Kidney glomerular epithelial cell (primary cell): ENCODE measurements around the gene RRM1.
"Not testable (repeated sequence)": the region's sequence is repeated elsewhere in the genome, so short reads cannot be mapped to it uniquely, and the experiment has no call there.

Experiments used
- DNase-seq: peaks from one replicate; lab custom pipeline; 2025; lab: John Stamatoyannopoulos, UW

RRM1 gene

GRCh38 chr11:4094348-4095291 lies at the start of gene RRM1:
TSS of gene RRM1 (plus strand) at chr11:4094799. CDS start at chr11:4095013, 214 bp downstream.
- DNase-seq, result peak; percentile 91

DNA sequence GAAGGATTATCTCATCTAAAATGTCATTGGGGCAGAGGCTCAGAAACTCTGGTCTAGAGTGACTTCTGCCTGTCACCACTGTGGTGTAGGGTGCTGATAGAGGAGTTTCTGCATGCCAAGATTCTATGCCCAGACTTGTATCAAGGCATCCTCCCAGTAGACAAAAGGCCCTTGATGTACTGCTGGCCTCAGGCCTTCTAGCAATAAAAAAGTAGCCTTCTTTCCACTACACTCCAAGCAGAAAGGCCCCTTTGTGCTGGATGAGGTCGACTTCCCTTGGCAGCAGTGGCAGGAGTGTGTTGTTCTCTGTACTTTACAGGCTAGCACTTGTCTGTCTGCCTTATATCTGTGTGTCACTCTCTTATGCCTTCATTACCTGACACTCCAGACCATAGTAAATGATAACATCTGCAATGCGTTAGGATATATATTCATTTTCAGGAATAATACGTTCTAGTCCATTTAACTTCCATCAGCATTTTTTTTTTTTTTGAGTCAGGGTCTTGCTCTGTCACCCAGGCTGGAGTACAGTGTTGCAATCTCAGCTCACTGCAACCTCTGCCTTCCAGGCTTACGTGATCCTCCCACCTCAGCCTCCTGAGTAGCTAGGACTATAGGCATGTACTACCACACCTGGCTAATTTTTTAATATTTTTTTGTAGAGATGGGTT lies 49.5 kb upstream of the RRM1 start:
- DNase-seq, result no peak

DNA sequence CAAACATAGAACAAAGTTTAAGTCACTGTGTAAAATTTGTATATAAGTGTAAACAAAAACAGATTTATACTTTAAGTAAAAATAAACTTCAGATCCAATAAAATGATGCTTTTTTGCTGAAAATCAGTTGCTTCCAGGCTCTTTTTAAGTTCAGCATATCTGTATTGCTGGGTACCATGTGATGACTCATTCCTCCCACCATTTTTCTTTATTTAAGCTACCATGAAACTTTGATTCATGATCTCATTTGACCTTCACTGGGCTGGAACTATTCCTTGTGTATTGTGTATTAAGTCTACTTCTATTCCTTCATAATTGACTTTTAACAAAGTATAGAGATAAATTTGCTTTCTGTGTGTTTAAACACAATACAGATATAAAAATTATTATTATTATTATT lies 46.3 kb upstream of the RRM1 start:
- peak; percentile 26 for DNase-seq

DNA sequence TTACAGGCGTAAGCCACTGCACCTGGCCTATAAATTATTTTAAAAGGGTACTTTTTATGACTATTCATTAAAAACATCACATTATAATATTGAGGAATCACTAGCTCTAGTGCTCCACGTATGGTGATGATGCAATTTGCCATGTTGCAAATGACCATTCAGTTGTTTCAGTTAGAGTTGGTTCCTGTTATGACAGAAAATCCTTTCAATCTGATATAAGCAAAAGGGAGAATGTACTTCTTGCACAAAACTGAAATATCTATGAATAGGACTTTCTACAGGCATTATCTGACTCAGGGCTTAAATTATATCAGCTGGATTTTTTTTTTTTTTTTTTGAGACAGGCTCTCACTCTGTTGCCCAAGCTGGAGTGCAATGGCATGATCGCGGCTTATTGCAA lies 45.6 kb upstream of the RRM1 start:
- no peak for DNase-seq

DNA sequence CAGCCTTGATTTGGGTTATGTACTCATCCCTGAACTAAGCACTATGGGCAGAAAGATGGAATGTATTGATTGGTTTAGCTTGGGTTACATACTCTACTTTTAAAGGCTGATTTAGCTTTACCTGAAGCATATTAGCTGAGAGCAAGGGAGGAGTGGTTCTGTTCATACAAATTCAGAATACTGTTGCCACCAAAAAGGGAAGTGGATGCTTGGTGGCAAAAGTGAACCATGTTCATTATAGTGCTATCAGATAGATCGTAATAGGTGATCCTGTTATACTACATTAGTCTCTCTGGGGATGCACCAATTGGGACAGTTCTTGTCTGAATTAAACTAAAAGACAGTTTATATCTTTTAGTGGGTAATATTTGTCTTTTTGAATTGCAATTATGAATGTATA lies 44.5 kb upstream of the RRM1 start:
- no peak for DNase-seq

GRCh38 chr11:4053200-4053599 lies 41.4 kb upstream of the RRM1 start:
- DNase-seq, result not testable (repeated sequence)

DNA sequence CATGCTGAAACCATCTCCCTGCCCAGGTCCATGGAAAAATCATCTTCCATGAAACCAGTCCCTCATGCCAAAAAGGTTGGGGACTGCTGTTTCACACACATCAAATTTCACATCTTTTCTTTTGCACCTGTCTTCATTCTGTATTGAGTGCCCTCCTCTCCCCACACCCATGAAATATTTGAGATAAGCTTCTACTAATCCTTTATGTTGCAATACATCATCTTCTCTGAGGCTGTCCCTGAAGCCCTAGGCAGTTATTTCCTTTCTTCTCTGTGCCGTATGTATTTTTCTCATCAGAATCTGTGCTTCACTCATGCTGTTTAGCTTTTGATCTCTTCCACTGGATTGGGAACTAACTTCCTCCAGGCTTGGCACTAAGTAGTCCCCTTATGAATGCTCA lies 40.0 kb upstream of the RRM1 start:
- no peak for DNase-seq

GRCh38 chr11:4059424-4059823 lies 35.2 kb upstream of the RRM1 start:
- DNase-seq, result no peak

- no peak for DNase-seq
Observed at GRCh38 chr11:4060182-4060923, 34.2 kb upstream of the RRM1 start.

- DNase-seq, result no peak
Observed at GRCh38 chr11:4061700-4062099, 32.9 kb upstream of the RRM1 start.

- no peak for DNase-seq
Observed at GRCh38 chr11:4063348-4063747, 31.3 kb upstream of the RRM1 start.

DNA sequence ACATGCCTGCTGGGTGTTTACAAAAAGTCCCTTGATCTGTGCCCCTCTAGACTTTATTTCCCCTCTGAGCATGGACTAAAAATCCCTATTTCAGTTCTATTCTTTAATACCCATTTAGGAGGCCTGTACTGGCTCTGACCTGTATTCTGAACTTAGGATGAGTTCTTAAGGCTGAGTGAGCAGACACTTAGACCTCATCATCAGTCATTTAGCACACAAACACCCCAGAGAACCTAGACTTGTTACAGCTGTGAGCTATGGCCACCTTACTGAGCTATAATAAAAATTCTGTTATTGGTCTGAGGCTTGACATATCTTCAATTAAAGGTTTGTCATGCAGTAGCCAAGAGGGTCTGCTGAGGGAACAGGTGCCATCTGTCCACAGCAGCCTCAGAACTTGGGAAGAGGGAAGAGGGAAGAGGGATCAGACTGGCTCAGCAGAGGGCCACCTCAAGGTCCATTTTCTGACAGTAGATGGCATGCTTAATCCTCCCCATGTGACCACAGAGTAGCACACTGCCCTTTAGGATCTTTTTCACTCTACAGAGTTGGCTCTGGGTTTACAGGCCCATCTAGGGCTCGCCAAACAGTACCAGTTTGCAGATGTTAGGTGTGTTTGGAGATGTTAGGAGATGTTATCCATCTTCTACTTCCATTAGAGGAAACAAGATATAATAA lies 30.2 kb upstream of the RRM1 start:
- no peak for DNase-seq

DNA sequence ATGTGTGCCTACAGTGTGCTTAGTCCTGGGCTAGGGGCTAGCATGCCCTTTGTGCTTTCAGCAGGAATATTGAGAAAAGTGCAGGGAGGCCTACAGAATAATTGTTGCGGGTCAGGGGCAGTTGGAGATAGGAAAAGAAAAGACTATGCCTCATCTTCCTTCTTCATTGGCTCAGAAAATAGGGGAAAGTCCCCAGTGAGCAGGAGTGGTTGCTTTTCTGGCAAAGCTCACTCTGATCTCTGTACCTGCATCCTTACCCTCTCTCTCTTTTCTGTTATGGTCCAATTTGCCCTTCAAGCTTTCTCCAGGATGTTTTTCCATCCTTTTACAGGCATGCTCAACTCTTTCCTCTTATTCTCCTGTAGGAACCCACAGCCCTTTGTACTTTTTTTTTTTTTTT lies 29.5 kb upstream of the RRM1 start:
- DNase-seq, result no peak

DNA sequence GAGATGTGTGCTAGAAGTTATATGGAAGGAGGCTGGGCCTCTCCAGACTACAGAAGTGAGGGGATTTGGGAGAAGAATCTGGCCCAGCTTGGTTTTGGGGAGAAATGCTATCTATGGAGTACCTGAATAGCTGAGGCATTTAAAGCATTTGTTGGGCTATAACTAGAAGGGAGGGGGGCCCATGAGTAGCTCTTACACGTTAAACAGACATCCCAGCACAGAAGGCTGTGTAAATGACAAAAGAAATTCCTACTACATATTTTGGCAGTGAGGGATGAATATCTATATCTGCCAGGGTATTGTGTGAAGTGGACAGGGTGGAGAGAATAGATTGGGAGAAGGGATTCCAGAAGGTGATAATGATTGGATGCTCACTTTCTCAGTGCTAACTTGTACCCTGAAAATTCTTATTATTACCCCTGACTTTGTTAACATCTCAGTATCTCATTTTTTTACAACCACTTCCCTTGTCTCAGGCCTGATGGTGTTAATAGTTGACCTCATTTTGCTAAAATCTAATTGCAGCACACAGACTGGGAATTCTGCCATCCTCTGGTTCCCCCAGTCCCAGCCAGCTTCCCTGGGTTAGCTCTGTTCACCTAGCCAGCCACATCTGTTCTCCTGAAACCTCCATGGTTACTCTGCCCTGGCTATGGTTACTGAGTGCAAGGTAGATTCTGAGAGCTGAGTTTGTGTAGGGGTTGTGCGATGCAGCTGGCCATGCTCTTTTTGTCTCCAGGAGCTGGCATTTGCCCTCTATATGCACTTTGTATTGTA lies 28.8 kb upstream of the RRM1 start:
- DNase-seq, result no peak

DNA sequence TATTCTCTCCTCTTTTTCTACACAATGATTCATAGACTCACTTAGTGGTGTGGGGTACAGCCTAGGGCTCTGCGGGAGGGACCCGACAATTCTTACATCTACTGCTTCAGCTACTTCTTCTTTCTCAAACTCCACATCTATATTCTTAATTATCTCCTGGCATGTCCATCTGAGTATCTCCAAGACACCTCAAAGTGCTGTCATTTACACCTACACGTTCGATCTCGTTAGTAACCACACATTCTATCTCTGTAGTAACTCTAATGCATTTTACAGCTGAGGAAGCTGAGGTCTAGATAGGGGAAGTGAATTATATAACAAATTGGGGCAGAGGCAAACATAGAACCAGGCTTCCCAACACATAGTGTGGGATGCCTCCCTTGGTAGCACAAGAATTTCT lies 27.7 kb upstream of the RRM1 start:
- DNase-seq, result no peak

DNA sequence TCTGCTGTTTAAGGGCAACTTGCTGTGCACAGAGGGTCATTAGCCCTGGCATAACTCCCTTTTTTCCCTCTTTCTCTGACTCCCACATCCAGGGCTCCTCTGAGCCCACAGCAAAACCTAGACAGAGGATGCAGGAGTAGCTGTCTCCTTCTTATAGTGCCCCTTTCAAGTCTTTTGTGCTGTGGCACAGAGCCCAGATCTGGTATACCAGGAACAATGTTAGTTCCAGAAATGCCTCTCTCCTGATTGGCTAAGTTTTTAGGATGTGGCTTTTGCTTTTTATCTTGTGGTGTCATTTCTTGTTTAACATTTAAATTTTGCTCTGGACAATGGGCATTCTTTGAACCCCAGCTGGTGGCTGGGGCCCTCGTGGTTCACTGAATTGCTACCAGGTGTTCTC lies 25.6 kb upstream of the RRM1 start:
- no peak for DNase-seq

GRCh38 chr11:4071325-4071724 lies 23.3 kb upstream of the RRM1 start:
- DNase-seq, result no peak

- DNase-seq, result no peak
Observed at GRCh38 chr11:4071914-4072313, 22.7 kb upstream of the RRM1 start.

DNA sequence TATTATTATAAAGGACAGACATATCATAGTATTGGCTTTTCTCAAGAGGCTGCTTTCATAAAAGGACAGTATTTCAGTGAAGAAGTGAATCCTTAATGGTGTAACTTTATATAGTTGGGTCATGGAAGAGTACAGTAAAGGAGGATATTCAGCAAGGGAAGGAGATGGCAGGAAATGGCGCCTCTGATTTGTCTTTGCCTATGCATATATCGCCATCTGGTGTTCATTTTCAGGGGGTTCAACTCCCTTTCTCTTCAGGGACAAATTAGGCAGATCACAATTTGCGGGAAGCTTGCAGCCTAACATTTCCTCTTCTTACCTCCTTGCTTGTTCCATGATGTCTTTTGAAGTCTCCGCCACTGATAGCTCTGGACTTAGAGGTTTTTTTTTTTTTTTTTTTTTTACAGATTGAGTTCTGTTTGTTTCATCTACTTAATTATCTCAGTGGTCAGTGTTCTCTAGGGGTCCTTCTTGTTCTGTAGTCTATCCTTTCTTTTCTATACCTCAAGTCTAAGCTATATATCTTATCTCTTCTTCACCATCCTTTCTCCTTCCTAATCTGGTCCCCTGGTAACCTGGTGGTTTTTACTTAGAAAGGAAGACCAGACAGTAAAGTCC lies 21.8 kb upstream of the RRM1 start:
- peak; percentile 80 for DNase-seq

- DNase-seq, result no peak
Observed at GRCh38 chr11:4074266-4074665, 20.3 kb upstream of the RRM1 start.

DNA sequence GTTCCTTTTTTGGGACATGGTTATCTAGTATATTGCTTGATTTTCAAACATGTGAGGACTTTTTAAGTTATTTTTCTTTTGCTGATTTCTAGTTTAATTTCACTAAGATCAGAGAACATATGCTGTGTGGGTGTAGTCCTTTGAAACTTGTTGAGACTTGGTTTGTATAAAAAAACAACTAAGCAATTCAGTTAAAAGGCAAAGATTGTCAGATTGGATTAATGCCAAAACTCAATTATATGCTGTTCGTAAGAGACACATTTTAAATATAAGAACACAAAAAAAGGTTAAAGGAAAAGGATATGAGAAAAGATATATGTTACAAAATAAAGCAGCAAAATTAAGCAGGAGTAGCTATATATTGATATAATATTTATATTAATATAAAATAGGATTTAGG lies 17.8 kb upstream of the RRM1 start:
- no peak for DNase-seq
